NCI-H146 treated with DMSO at 0.1 percent for 48 hours (cell line): ENCODE measurements around the gene PAOX.
"Not testable (repeated sequence)": the region's sequence is repeated elsewhere in the genome, so short reads cannot be mapped to it uniquely, and the experiment has no call there.

Source experiments
- DNase-seq: peaks from one replicate; lab custom pipeline; 2025; ENCODE audit not compliant: unreplicated experiment; lab: John Stamatoyannopoulos, UW

The PAOX gene

DNA sequence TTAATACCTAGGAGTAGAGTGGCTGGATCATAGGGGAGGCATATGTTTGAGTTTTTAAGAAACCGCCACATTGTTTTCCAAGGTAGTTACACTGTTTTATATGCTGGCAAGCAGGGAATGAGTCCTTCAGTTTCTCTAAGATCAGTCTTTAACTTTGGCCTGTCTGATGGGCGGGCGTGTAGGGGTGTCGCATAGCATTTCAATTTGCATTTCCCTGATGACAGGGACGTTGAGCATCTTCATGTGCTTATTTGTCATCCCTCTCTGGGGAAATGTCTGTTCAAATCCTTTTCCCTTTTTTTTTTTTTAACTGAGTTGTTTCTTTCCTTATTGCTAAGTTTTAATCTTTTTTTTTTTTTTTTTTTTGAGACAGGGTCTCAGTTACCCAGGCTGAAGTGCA lies 24.7 kb downstream of the PAOX start:
- DNase-seq = no peak

DNA sequence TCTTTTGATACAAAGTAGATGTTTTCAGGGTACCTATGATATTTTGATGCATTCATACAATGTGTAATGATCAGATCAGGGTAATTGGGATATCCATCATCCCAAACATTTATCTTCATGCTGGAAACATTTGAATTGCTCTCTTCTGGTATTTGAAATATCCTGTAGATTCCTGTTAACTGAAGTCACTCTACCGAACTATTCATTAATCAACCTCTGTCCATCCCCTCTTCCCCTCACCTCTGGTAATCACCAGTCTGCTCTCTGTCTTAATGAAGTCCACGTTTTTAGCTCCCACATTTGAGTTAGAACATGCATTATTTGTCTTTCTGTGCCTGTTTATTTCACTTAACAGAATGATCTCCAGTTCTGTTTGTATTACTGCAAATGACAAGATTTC lies 26.2 kb downstream of the PAOX start:
- DNase-seq = no peak

DNA sequence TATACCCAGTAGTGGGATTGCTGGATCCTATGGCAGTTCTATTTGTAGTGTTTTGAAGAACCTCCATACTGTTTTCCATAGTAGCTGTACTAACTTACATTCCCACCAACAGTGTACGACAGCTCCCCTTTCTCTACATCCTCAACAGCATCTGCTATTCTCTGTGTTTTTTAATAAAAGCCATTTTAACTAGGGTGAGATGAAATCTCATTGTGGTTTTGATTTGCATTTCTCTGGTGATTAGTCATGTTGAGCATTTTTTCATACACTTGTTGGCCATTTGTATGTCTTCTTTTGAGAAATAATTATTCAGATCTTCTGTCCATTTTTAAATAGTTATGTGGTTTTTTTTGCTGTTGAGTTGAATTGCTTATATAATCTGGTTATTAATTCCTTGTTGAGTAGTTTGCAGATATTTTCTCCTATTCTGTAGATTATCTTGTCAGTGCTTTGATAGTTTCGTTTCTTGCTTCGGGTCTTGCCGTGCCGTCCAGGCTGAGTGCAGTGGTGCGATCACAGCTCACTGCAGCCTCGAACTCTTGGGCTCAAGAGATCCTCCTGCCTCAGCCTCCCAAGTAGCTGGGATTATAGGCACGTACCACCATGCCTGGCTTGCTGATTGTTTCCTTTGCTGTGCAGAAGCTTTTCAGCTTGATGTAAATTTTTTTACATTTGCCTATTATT lies 26.9 kb downstream of the PAOX start:
- no peak for DNase-seq

DNA sequence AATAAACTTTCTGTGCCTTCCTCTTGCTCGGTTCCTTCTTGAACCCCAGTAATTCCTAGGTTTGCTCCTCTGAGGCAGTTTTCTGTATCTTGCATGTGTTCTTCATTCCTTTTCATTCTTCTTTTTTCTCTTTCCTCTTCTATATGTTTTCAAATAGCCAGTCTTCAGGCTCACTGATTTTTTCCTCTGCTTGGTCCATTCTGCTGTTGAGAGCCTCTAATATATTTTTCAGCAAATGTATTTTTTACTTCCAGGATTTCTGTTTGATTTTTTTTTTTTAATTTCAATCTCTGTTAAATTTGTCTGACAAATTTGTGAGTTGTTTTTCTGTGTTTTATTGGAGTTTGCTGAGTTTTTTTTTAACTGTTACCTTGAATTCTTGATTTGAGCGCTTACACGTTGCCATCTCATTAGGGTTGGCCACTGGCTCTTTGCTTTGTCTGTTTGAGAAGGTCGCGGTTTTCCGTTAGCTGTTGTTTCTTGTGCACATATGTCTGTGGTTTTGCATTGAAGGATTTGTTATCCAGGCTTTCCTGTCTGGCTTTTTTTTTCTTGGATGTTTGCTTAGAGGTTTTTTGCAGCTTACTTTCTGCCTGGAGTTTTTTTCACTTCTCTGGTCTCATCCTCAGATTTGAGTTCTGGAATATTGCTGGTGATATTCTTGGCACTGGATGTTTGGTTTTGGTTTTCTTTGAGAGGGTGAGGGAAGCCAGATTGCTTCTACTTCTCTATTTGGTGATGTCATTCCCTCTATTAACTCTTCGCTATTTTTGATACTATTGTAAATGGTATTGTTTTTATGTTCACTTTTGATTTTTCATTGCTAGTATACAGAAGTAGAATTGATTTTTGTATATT lies 32.7 kb downstream of the PAOX start:
- no peak for DNase-seq

DNA sequence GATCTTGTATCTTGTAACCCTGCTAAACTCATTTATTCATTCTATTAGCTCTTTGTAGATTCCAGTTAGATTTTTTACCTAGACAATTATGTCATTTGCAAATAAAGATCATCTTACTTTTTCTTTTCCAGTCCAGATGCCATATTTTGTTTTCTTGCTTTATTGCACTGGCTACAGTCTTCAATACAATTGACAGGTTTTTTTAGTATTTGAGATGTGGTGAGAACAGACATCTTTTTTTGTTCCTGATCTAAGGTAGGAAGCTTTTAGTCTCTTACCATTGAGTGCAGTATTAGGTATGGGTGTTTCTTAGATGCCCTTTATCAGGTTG lies 33.3 kb downstream of the PAOX start:
- DNase-seq = no peak

DNA sequence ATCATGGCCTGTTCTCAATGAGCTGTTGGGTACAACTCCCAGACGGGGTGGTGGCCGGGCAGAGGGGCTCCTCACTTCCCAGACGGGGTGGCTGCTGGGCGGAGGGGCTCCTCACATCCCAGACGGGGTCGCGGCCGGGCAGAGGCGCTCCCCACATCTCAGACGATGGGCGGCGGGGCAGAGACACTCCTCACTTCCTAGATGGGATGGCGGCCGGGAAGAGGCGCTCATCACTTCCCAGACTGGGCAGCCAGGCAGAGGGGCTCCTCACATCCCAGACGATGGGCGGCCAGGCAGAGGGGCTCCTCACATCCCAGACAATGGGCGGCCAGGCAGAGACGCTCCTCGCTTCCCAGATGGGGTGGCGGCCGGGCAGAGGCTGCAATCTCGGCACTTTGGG lies 35.3 kb downstream of the PAOX start:
- not testable (repeated sequence) for DNase-seq

DNA sequence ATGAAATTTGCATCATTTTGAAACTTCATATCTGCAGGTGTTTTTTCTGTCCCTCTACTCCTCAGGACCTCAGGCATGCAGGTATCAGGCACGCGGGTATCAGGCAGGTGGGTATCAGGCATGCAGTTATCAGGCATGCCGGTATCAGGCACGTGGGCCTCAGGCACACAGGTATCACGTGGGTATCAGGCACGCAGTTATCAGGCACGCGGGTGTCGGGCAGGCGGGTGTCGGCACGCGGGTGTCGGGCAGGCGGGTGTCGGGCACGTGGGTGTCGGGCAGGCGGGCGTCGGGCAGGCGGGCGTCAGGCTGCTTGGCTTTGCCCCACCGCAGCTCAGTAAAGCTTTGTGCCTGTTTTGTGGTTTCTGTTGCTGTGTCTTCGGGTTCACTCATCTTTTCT lies 36.7 kb downstream of the PAOX start:
- DNase-seq = no peak

DNA sequence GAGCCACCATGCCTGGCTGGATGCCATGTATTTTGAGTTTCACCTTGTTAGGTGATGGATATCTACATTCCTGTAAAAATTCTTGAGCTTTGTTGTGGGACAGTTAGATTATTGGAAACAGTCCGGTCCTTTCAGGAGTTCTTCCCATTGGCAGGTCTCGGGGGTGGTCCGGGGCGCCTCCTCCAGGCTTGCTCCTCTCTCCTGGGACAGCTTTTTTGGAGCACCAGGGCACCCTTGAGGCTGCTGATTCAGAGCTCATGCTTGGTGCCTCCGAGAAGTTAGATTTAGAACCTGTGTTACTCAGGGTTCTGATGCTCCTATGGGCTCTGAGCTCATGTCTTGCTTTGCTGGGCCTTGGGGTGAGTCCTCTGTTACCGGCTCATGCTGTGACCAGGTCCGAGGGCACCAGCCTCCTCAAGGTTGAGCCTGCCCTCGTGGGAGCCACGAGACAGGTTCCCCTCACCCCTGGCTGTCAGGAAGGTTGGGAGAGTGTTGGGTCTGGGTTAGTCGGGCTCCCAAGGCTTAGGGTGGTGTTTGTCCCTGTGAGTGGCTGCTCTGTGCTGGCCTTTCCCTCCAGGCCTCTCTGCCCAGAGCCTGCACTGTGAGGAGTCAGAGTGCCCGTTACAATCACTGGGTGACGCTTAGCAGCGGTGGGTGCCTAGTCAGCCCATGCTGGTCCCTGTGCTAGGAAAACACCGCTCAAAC lies 39.4 kb downstream of the PAOX start:
- no peak for DNase-seq

DNA sequence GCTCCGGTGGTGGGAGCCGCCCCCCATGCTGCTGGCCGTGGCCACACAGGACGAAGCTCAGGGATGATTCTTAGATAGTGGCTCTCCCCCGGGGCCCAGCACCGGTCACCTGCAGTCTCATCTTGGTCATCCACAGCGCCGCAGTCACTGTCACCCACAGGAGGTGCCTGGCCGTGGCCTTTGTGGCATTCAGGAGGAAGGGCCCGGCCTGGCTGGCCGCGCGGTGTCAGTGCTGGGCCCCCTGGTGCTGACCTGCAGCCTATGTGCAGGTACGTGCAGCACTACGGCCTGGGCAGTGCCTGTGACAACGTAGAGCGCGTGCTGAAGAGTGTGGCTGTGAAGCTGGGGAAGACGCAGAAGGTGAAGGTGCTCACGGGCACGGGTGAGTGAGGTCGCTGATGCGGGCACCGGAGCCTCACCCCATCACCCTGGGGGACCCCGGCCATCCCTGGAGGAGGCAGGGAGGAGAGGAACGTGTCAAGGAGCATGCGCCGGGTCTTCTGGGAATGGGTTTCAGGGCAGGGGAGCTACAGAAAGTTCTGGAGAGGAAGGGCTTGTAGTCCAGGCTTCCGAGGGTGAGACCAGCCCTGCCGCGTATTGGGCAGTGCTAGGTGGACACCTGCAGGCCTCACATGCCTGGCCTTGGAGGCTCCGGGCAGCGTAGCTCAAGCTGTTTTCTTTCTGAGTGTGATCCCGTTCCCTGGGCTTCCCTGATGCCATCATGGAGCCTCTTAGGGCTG lies 40.3 kb downstream of the PAOX start:
- no peak for DNase-seq

DNA sequence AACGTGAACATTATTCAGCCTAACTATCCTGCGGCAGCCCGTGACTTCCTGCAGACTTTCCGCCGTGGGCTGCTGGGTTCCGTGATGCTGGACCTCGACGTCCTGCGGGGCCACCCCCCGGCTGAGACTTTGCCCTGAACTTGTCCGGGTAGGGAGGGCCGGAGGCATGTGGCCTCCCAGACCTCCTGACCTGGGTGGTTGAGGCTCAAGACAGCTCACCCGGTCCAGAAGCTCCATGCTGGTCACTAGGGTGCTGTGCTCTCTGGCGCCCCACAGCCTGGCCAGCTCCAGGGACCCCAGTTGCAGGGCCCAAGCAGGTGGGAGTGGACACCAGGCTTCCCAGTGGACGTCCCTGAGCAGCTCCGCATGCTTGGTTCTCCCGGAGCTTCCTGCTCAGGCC lies 41.0 kb downstream of the PAOX start:
- no peak for DNase-seq

DNA sequence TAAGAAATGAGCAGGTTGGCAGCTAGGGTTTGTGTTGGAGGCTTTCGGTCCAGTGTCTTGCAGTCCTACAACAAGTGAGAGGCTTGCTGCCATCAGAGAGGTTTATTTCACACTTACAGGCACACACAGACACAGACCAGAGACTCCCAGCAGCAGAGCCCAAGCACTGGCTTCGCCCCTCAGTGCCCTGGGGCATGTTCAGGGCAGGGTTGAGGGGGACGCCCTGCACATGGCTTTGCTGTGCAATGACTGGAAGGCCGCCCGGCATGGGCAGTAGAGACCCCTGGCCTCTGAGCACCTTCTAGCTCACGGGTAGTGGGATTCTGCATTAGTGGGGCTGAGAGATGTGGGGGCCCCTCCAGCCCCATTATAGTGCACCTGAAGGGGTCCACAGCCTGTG lies 41.5 kb downstream of the PAOX start:
- no peak for DNase-seq

DNA sequence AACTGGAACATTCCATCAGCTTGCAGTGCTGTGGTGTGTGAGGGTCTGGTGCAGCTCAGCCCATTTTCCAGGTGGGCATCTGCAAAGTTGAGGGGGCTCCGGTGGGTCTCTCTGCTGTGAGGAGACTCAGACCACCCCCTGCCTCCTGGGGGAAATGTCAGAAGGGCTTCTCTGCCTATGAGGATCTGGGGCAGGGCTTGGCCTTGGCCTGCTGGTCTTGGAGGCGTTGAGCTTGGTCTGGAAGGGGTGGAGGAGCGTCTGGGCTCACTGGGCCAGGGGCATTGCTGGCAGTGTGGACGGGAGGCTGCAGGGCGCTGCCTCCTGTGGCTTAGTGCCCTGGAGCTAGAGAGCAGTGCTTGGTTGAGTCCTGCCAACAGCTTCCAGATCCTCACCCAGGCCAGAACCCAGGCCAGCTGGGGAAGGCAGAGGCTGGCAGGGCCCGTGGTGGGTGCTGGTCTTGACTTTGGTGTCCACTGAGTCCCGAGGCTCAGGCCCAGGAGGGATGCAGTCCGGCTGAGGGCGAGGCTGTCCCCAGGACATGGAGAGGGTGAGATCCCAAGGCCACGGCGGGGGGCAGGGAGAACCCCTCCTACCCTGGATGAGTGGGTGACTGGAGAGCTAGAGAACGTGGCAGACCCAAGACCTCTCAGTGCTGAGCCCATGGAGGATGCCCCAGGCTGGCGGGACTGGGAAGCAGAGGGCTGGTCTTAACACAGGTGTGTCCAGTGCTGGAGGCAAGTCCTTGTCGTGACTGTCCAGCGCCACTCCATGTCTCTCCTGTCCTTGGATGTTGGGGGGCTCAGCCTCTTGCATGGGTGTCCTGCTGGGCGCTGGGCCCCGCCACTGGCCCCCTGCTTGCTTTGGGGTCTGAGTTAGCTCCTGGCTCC lies 42.5 kb downstream of the PAOX start:
- no peak for DNase-seq

DNA sequence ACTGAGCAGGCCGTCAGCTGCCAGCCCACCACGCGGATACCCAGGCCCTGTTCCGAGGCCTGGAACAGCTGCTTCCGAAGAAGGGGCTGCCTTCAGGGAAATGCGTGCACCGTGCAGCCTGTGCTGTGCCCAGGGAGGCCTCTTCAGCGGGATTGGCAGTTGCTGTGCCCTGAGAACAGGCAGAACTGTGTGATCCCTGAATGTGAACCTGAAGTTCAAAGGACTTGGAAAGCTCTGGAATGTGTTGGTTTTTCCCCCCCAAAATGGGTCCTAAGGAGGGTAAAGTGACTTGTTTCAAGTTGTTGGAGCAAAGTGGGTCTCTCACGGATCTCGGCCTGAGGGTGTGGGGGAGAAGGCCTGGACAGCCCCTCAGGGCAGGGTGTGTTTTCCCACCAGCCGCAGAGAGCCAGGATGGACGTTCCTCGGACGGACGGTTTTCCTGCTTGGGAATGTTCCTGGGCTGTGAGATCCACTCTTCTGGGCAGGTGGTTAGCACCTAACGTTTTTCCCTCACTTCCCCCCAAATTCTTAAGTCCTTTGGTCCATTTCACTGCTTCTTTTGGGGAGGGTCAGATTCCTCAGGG lies 43.3 kb downstream of the PAOX start:
- no peak for DNase-seq

DNA sequence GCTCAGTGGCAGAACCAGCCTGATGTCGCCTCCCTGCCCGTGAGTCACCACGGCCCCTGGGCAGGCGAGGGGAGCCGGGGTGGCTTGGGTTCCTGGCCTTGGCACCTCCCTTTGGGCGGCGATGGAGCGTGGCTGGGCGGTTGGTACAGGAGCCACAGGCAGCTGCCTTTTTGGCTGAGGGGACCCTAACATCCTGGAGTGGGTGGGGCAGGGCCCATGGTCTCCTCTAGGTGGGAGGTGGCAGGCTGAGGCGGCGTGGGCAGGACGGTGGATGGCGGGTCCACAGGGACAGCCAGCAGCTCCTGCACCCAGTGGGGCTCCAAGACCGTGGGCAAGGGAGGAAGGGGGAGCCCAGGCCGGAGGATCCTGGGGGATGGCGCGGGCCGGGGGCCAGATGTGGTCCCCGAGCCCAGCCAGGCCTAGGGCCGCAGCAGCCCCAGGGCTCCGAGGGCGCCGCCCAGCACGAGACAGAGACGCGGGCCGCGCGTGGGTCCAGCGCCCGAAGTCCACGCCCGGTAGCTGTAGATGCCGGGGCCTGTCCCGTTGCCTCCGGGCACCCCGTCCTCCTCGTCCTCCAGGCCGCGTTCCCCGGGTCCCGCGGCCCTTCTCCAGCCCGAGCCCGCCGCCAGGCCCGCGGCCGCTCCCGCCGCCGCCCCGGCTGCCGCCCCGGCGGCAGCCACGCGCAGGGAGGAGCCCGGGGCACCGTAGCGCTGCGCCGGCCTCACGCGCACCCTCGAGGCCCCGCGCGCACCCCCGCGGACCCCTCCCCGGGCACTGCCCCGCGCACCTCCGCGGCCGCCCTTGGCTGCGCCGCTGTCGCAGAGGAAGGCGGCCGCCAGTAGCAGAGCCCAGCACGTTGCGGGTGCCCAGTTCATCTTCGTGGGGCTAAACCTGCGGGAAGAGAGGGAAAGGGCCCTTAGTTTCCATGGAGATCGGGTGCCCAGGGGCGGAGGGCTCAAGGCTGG lies 44.0 kb downstream of the PAOX start:
- DNase-seq = no peak

DNA sequence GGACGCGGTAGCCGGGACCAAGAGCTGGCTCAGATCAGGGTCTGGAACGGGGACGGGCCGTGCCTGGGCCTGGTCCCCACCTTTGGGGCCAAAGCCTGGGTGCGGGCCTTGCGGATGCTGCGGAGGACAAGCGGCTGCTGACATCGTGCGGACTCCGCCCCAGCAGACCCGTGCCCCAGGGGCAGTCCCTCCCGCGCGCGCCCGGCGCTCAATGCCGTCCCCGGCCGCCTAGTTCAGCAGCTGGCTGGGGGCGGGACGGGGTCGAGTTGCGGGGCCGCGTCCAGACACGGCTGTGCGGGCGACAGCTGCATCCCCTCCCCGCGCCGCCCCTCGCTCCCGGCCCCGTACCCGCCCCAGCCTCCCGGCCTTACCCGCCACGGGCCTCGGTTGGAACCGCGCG lies 45.0 kb downstream of the PAOX start:
- DNase-seq = not testable (repeated sequence)

DNA sequence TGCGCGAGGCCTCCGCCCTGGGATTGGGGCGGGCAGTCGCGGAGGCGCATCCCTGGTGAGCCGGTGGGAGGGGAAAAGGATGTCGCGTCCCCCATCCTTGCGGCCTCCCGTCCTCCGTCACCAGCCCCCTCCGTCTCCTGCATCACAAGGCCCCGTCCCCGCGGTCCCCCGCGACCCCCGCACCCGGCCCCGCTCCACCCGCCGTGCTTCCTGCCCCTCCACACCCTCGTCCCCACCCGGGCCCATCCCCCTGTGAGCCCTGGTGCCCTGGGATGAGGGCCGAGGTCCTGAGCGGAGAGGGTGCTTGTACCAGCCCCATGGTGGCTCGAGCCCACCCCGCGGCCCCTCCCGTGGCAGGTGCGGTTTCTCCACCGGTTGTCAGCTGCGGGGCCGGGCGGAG lies 45.5 kb downstream of the PAOX start, which contains the start of gene SPRN:
Gene SPRN, minus strand, starts transcription at position 25 of the 400 bp plus-strand sequence. CDS start 944 bp downstream, outside the sequence.
- not testable (repeated sequence) for DNase-seq

DNA sequence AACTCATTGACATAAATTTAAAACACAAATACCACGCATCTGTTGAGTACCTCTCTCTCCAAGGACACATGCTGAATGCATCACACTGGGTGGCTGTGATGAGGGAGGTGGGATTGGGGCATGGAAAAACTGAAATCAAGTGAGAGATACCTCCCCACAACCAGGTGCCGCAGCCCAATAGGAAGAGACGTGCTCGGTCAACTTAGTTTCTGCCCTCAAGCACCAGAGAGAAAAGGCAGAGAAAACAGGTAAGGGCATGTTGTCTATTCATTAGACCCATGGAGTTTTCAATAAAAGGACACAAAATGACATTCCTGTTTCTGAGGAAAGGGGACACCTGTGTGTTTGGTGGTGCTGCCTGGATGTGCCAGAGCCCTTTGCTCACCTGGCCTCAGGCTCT lies 50.5 kb downstream of the PAOX start:
- DNase-seq = not testable (repeated sequence)

DNA sequence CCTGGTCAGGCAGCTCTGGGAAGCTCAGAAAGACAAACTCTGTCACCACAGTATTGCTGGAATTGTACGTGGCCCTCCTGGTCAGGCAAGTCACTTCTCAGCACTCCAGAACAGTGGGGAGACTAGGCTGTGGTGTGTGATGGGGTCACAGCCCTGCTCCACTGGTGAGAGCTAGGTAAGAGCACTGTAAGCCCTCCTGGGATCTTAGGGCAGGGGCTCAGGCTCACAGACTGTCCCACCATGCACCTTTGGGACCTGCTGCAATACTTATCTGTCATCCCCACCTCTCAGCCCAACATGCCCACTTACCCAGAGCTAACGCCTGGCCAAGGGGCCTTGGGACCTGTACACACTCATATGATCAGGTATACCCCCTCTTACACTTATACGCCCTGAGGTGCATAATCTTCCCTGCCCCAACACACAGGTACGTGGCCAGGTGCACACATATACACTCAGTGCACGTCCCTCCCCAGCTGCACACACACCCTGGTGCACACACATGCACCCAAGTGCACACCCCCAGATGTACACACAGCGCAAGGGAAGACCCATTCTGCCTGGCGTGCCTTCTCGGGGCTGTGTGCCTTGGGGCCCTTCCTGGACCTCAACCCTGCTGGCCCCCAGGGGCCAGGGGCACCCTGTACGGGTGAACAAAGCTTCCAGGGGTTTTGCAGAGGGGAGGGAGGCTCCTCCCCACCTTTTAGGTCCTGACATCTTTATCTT lies 53.0 kb downstream of the PAOX start:
- DNase-seq = not testable (repeated sequence)
